OCI-LY3 (cell line): ENCODE measurements around the gene NFYA.

Experiments used
- EZH2phosphoT487 ChIP-seq: fragments of 200-600 bp; shearing (Covaris generic); IDR thresholded peaks from 2 replicates; pipeline ENCODE4 v1.6.1; 2018; ENCODE audit warnings: antibody characterized with exemption, mixed run types, low read depth
- TF ChIP-seq, protein P1 (sequence below): fragments of 200-600, 300-600 bp; sonication (generic); IDR thresholded peaks from 2 replicates; pipeline ENCODE4 v1.5.1; 2014; ENCODE audit warnings: antibody characterized with exemption, low read length, low read depth

DNA sequence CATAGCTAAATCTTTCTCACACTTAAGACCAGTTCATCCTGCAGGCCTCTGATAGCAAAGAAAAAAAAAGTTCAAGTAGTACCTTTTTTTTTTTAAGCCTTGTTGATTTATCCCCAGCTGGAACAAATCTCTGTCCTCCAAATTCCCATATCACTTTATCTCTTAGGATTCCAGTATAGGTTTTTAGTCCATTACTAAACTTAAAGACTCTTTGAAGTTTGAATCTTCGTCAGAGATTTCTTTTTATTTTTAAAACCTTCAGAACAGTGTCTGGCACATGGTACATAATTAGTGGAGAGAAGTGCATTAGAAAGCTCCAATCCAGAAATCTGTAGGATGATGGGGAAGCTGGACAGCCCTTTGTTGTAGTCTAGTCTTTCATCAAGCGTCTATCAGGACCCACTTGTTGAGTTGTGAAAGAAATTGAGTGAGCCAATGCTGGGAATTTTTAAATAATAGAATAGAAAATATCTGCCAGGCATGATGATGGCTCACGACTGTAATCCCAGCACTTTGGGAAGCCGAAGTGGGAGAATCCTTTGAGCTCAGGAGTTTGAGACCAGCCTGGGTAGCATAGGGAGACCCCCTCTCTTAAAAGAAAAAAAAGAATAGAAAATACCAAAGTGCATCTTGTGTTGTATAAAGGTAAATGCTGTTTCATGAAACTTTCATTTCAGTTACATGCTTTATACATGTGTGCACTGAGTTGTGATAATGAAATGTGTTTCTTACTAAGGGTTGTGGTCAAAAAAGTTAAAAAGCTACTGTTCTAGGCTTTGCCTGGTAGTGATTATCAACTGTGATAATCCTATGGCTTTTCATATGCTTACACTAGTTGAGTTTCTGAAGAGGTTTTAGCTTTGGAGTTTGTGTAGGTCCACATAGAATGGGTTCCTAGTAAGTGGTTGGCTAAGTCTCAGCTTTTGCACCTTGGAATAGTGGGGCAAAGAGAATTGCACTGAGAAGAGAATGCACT lies 3.2 kb downstream of the NFYA start:
- TF ChIP-seq, protein P1, sequence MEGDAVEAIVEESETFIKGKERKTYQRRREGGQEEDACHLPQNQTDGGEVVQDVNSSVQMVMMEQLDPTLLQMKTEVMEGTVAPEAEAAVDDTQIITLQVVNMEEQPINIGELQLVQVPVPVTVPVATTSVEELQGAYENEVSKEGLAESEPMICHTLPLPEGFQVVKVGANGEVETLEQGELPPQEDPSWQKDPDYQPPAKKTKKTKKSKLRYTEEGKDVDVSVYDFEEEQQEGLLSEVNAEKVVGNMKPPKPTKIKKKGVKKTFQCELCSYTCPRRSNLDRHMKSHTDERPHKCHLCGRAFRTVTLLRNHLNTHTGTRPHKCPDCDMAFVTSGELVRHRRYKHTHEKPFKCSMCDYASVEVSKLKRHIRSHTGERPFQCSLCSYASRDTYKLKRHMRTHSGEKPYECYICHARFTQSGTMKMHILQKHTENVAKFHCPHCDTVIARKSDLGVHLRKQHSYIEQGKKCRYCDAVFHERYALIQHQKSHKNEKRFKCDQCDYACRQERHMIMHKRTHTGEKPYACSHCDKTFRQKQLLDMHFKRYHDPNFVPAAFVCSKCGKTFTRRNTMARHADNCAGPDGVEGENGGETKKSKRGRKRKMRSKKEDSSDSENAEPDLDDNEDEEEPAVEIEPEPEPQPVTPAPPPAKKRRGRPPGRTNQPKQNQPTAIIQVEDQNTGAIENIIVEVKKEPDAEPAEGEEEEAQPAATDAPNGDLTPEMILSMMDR: no peak
- TF ChIP-seq EZH2phosphoT487: no peak
